MG63 (cell line): Measurements from ENCODE around the gene EMC7. TPM values are rescaled to one million over a fixed set of nuclear protein-coding genes. Genes with fewer than 3 reads are reported as not detected.
"Not testable (repeated sequence)": the region's sequence is repeated elsewhere in the genome, so short reads cannot be mapped to it uniquely, and the experiment has no call there.

Experiments
- DNase-seq: peaks from one replicate; pipeline ENCODE4 v3.0.0-alpha.2; 2020
- H3K27me3 ChIP-seq: fragments of 250-450 bp; sonication (Bioruptor Pico); 2 replicates; pipeline ENCODE4 v1.5.1; 2020; ENCODE audit warnings: mild to moderate bottlenecking, moderate library complexity
- H3K36me3 ChIP-seq: fragments of 250-450 bp; sonication (Bioruptor Pico); 2 replicates; pipeline ENCODE4 v1.5.1; 2020; ENCODE audit warnings: mild to moderate bottlenecking, moderate library complexity
- H3K4me3 ChIP-seq: fragments of 250-450 bp; sonication (Bioruptor Pico); 2 replicates; pipeline ENCODE4 v1.5.1; 2020; ENCODE audit warnings: mild to moderate bottlenecking, moderate library complexity
- H3K9me3 ChIP-seq: fragments of 250-450 bp; sonication (Bioruptor Pico); 2 replicates; pipeline ENCODE4 v1.5.1; 2020; ENCODE audit warnings: mild to moderate bottlenecking, moderate library complexity
- total RNA-seq: library from RNA; depleted of rRNA; stranded (reverse); fragments of >200 nt; shearing (Covaris generic); gene quantifications from 2 replicates; pipeline ENCODE4 v1.2.3, GENCODE V29; 2014; ENCODE audit warnings: low replicate concordance; rRNA removed

Gene EMC7
- total RNA-seq = 59.0 and 66.2 TPM in 2 replicates

DNA sequence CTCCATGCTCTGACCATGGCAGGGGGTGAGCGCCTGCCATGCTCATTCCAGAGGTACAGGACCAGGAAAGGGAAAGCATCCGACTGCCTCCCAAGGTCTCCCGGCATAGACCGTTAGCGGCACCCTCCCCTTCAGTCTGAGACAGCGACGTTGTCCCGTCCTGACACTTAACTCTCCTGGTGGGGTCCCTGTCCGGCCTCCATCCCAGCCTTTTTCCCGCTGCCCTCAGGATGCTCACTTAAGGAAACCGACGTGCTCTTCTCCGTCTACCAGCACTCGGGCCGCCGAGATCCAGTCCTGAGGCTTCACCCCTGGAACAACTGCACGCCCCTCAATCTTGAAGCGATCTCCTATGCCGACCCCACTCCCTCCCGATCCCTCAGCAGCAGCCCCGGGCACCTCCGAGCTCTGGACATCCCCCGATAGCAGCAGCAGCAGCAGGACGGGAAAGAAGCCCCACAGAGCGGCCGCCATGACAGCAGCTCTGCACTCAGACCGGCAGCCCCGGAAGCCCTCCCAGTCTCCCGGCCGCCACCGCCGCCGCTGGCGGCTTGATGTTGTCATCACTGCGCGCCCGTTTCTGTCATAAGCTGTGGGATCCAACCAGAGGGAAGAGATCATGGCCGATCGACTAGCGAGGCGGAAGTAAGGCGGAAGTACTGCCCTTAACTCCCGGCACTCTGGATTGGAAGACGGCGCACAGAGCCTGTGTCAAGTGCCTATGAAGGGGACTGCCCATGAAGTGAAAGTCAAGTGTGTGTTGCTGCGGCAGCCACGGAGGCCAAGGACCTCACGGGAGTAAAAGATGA is at the start of gene EMC7, which contains the start of gene PGBD4:
TSS of gene EMC7 (minus strand) at position 497 of the 809 bp plus-strand sequence. CDS start at position 474, 23 bp downstream.
TSS of gene PGBD4 (plus strand) at position 718 of the 809 bp plus-strand sequence. CDS start 449 bp downstream, outside the sequence.
- Histone ChIP-seq H3K36me3 (no peaks in the 10 kb centered on the region; the same call in 1 of the 2 replicates), H3K4me3 (peak within 1 kb of the TSS; percentile 98), H3K27me3 (no peaks in the 10 kb centered on the region), H3K9me3 (no peaks in the 10 kb centered on the region)
- DNase-seq = peak; percentile 97

DNA sequence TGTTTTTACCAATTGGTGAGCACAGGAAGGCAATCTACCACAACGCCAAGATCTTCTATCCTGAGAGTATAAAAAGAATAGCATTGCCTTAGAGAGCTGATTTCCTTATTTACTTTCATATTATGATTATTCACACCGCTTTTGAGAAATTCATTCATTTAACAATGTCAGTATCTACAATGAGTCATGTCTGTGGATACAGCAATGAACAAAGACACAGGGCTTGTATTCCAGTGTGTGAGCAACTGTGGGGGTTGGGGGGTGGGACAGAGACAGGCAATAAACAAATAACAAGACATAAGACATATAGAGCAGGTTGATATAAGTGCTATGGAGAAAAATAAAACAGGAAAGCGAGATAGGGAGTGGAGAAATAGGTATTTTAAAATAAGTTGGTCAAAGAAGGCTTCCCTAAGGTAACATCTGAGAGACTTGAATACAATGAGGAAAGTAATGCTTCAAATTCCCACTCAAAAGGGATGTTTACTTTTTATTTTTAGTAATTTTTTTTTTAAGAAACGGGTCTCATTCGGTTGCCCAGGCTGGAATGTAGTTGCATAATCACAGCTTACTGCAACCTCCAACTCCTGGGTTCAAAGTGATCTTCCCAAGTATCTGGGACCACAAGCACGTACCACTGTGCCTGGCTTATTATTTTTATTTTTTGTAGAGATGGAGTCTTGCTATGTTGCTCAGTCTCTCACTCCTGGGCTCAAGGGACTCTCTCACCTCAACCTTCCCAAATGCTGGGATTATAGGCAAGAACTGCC is 45.9 kb upstream of the EMC7 start:
- Histone ChIP-seq H3K4me3 (no peak overlapping the region), H3K27me3 (no peaks in the 10 kb centered on the region), H3K9me3 (no peaks in the 10 kb centered on the region), H3K36me3 (peaks cover 41% of the 10 kb centered on the region)
- DNase-seq = no peak

DNA sequence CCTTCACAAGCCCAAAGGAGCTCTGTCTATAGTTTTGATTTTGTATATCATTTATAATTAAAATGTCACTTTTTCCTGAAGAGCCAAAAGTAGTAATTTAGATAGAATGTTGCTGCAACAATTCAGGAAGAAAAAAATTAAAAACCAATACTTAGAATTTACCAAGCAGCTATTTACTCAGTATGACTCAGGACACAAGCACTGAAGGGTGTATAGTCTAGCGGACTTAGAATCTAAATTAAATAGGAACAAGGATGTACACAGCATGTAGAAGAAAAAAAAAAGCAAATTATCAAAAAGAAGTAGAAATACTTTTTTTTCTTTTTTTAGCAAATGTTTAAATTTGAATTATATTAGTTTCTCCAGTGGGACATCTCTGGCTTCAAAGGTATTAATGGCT is 31.8 kb upstream of the EMC7 start:
- peaks cover 5% of the 10 kb centered on the region; the same call in 1 of the 2 replicates for H3K36me3 ChIP-seq
- no peak for DNase-seq
- no peaks in the 10 kb centered on the region for H3K27me3 ChIP-seq
- H3K4me3 ChIP-seq = no peak overlapping the region
- no peaks in the 10 kb centered on the region for H3K9me3 ChIP-seq

DNA sequence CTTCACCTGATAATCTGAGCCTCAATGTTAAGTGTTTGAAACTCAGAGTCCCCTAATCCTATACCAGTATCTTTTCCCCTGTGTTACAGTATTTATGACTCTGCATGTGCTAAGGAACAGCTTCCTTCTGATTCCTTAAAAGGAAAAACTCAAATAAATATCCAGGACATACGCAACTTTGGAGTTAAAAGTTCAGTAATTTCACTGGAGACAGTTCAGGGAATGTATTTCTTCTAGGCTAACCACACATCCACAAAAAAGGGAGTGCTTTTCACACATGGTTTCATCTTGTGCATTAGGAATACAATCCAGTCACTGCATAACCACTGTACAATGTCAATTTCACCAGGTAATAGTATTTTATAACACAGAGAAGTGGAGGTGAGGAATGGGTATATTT is 31.2 kb upstream of the EMC7 start:
- Histone ChIP-seq H3K4me3 (no peak overlapping the region), H3K9me3 (no peaks in the 10 kb centered on the region), H3K27me3 (no peaks in the 10 kb centered on the region), H3K36me3 (peaks cover 5% of the 10 kb centered on the region; the same call in 1 of the 2 replicates)
- no peak for DNase-seq

DNA sequence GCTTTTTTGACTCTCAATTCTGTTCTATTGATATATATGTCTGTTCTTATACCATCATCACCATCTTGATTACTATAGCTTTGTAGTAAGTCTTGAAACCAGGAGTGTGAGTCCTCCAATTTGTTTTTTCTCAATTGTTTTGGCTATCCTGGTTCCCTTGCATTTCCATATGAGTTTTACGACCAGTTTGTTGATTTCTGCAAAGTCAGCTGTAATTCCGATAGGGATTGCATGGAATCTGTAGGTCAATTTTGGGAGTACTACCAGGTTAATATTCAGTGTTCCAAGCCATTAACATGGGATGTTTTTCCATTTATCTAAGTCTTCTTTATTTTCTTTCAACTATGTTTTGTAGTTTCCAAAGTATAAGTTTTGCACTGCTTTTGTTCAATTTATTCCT is 27.2 kb upstream of the EMC7 start:
- H3K27me3 ChIP-seq = no peaks in the 10 kb centered on the region
- H3K4me3 ChIP-seq = no peak overlapping the region
- no peaks in the 10 kb centered on the region for H3K9me3 ChIP-seq
- H3K36me3 ChIP-seq = peaks cover 5% of the 10 kb centered on the region; the same call in 1 of the 2 replicates
- no peak for DNase-seq

DNA sequence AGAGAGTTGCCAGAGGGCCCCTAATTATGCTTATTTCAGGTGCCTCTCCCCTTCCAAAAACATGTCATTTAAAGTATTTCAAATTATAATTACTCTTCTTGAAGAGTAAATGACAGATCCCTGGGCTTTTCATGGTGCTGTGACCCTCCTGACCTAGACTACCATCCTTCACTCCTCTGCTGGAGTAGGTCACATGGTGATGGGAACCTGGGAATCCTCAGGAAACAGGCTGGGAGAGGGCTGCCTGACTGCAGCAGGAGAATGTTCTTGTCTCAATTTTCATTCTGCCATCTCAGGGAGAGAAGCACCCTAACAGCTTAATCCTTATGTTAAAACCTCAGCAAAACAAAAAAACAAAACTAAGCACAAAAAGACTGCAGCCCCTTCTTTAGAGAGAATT is 24.9 kb upstream of the EMC7 start:
- Histone ChIP-seq H3K36me3 (no peaks in the 10 kb centered on the region), H3K9me3 (no peaks in the 10 kb centered on the region), H3K4me3 (no peak overlapping the region), H3K27me3 (no peaks in the 10 kb centered on the region)
- DNase-seq = no peak

DNA sequence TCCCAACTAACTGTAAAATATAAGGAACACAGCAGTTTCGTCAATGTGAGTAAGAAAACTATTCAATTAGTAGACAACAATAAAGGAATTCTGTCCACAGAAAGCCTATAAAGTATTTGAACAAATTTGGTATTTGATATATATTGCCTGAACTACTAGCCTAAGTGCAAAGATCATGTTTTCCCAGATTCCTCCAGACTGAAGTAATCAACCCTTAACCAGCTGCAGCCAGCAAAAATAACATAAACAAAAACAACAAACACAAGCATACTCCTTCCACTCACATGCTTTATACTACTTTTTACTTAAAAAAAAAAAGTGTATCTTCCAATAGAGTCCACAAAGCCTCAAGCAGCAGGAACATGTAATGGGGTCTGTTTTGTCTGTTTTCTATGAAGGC is 24.3 kb upstream of the EMC7 start:
- DNase-seq = no peak
- H3K9me3 ChIP-seq = no peaks in the 10 kb centered on the region
- no peak overlapping the region for H3K4me3 ChIP-seq
- H3K36me3 ChIP-seq = no peaks in the 10 kb centered on the region
- H3K27me3 ChIP-seq = no peaks in the 10 kb centered on the region

DNA sequence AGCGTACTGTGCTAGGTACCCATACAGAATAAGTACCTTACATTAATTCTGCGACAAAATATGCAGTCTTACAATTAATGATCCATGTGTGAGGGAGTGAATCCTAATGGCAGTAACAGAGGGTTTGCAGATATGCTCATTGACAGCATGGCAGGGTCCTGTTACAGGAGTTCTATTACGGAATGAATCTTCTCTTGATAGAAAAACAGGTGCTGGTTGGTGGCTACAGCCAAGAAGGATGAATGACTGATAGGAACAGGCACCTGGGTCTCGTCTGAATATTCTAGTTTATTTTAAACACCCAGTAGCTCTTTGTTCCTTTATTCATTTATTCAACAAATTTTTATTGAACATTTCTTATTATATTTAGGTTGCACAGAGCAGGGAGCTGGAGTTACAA is 23.0 kb upstream of the EMC7 start:
- Histone ChIP-seq H3K4me3 (no peak overlapping the region), H3K9me3 (no peaks in the 10 kb centered on the region), H3K36me3 (no peaks in the 10 kb centered on the region), H3K27me3 (no peaks in the 10 kb centered on the region)
- no peak for DNase-seq

DNA sequence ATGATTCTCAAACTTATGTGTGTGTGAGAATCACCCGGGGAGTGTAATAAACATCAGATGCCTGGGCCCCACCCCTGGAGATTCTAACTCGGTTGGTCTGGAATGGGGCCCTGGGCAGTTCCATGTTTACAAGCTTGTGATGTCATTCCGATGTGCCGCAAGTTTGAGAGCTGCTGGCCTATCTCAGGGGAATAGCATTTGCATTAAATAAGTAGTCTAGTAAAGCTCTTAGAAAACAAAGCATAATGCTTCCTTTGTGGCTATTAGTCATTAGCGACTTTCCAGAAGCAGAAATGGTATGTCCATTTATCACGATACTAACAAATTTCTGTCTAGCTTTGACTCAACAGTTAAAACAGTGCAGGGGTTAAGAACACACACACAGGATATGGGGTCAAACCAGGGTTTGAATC is 21.1 kb upstream of the EMC7 start:
- no peak overlapping the region for H3K4me3 ChIP-seq
- DNase-seq = peak; percentile 65

DNA sequence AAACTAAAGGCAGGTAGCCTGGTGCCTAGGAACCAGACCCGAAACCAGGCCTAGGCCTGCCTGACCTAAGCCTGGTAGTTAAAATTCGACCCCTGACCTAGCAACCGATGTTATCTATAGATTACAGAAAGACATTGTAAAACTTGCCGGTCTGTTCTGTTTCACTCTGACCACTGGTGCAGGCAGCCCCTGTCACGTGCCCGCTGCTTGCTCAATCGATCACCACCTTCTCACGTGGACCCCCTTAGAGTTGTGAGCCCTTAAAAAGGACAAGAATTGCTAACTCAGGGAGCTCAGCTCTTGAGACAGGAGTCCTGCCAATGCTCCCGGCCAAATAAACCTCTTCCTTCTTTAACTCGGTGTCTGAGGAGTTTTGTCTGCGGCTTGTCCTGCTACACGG is 20.1 kb upstream of the EMC7 start:
- not testable (repeated sequence) for H3K9me3 ChIP-seq, H3K36me3 ChIP-seq, H3K27me3 ChIP-seq, DNase-seq, H3K4me3 ChIP-seq

More for the DNA sequence above, 21.1 kb upstream of the EMC7 start:
- H3K36me3 ChIP-seq = no peaks in the 10 kb centered on the region
- no peaks in the 10 kb centered on the region for H3K9me3 ChIP-seq
- H3K27me3 ChIP-seq = no peaks in the 10 kb centered on the region

DNA sequence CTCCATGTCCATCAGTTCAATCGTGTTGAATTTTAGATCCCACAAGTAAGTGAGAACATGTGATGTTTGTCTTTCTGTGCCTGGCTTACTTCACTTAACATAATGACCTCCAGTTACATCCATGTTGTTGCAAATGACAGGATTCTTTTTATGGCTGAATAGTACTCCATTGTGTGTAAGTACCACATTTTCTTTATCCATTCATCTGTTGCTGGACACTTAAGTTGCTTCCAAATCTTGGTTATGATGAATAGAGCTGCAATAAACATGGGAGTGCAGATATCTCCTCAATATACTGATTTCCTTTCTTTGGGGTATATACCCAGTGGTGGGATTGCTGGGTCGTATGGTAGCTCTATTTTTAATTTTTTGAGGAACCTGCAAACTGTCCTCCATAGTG is 18.8 kb upstream of the EMC7 start:
- H3K27me3 ChIP-seq, DNase-seq, H3K9me3 ChIP-seq, H3K4me3 ChIP-seq, H3K36me3 ChIP-seq: not testable (repeated sequence)

DNA sequence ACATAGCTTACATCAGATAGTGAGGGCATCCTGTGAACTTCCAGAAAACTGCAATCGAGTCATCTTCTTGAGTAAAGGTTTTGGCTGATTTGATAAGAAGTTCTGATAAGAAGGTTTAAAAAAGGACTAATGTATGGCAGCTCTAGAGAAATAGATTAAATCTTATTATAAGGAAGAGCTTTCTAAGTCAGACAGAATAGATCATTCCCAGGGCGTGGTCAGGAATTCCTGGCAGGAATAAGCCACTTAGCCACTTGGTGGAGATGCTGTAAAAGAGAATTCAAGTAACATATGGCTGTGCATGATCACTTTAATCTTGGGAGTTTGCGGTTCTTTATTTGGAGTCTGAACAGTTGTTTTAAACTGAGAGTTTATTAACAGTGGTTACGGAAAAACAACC is 17.6 kb upstream of the EMC7 start:
- no peak overlapping the region for H3K4me3 ChIP-seq
- H3K36me3 ChIP-seq = no peaks in the 10 kb centered on the region
- H3K9me3 ChIP-seq = no peaks in the 10 kb centered on the region
- peak; percentile 5 for DNase-seq
- H3K27me3 ChIP-seq = no peaks in the 10 kb centered on the region

DNA sequence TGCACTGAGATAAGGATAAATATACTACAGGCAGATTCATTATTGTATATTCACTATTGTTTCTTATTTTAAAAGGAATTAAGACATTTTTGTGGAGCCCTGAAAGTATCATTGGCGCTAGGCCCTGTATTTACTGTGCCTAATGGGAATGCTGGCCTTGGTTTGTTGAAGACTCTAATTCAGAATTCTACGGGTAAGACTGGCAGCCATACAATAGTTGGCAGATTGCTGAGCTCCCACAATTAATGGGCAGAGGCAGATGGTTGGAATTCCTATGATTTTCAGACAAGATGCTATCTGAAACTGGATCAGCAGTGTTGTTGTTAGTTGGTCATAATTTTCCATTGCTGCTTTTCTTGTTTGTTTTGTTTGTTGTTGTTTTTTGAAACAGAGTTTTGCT is 15.0 kb upstream of the EMC7 start:
- Histone ChIP-seq H3K9me3 (no peaks in the 10 kb centered on the region), H3K4me3 (no peak overlapping the region), H3K27me3 (no peaks in the 10 kb centered on the region), H3K36me3 (no peaks in the 10 kb centered on the region)
- DNase-seq = no peak

DNA sequence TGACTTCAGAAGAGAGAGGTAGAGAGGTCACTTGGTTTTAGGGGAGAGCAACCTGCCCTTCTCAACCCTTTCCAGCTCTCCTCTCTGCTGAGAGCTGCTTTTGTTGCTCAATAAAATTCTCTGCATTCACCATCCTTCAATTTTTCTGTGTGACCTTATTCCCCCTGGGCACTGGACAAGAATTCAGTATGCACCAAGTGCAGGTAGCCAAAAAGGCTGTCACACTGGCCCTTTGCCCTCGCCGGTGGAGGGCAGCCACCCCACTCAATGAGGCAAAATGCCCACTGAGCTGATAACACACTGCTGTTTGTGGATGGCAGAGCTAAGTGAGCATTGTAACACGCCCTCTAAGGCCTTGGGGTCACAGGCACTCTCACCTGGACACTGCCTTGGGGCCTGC is 13.1 kb upstream of the EMC7 start:
- H3K4me3 ChIP-seq = no peak overlapping the region
- no peaks in the 10 kb centered on the region for H3K36me3 ChIP-seq
- no peaks in the 10 kb centered on the region for H3K9me3 ChIP-seq
- no peak for DNase-seq
- no peaks in the 10 kb centered on the region for H3K27me3 ChIP-seq

DNA sequence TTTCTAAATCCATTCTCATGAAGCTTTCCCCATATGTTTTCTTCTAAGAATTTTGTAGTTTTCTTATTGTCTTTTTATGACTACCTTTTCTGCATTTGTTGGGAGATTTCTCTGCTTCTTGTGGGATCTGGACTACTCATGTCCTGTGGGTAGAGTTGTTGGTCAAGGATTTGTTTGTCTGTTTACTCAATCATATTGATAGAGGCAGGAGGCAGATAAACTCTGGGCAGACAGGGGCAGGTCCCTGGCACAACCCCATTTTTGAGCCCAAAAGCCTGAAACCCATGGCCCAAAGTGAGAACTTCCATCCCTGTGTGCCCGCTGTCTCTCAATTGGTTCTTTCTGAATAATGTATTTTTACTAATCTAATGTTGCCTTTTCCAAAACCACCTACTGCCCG is 12.6 kb upstream of the EMC7 start:
- Histone ChIP-seq H3K36me3 (no peaks in the 10 kb centered on the region), H3K4me3 (no peak overlapping the region), H3K27me3 (no peaks in the 10 kb centered on the region), H3K9me3 (no peaks in the 10 kb centered on the region)
- no peak for DNase-seq

DNA sequence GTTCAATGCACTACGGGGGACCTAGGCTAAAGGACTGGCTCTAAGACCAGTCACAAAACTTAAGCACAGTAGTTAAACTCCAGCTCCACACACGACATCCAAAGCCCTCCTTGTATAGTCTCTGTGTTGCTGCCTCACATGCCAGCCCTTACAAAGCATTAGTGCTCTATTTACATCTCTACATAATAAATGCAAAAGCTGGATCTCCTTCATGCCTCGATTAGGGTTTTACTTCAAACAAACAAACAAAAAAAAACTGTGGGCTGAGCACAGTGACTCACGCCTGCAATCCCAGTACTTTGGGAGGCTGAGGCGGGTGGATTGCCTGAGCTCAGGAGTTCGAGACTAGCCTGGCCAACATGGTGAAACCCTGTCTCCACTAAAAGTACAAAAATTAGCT is 9.8 kb upstream of the EMC7 start:
- no peaks in the 10 kb centered on the region for H3K9me3 ChIP-seq
- H3K27me3 ChIP-seq = no peaks in the 10 kb centered on the region
- no peaks in the 10 kb centered on the region for H3K36me3 ChIP-seq
- no peak overlapping the region for H3K4me3 ChIP-seq
- no peak for DNase-seq

DNA sequence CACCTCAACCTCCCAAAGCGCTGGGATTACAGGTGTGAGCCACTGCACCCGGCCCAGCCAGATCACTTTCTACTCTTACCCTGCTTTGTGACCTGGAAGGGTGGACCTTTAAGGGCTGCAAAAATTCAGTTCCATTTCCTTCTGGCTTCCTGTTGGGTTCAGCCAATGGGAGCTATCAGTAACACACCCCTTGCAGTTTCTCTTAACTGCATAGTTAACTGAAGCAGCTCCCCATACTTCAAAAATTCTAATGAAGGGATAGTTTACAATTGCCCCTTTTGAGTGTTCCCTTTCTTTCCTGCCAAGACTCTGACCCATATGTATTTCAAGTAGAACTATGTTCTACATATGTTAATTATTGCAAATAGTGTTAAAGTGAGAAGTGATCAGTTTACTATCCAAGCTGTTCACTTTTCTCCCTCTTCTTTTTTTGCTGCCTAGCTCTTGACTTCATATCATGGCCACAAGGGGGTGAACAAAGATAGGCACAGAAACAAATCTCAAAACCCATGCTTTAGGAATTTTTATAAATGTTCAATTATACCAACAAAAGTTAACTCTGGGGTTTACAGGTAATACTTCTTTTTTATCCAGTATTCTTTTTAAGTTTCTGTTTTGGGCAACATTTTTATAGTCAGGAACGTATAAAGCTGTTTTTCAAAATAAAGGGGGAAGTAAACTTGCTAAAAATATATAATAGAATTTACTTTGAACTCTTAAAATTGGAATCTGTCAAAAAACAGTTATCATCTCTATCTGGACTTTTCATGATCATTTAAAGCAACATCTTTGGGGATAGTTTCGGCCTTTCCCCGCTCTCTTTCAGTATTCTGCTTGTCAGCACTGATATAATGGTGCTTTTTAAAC is 8.4 kb upstream of the EMC7 start:
- no peak for DNase-seq
- no peaks in the 10 kb centered on the region for H3K36me3 ChIP-seq
- no peak overlapping the region for H3K4me3 ChIP-seq
- H3K9me3 ChIP-seq = no peaks in the 10 kb centered on the region
- no peaks in the 10 kb centered on the region for H3K27me3 ChIP-seq
